IPS-NIHi7 (cell line): Measurements from ENCODE around the gene MIP.
"Not testable (repeated sequence)": the region's sequence is repeated elsewhere in the genome, so short reads cannot be mapped to it uniquely, and the experiment has no call there.

Experiments
- DNase-seq: peaks from one replicate; pipeline ENCODE4 v3.0.0; 2012; ENCODE audit warnings: mixed read lengths; ENCODE audit errors: extremely low spot score

MIP gene

DNA sequence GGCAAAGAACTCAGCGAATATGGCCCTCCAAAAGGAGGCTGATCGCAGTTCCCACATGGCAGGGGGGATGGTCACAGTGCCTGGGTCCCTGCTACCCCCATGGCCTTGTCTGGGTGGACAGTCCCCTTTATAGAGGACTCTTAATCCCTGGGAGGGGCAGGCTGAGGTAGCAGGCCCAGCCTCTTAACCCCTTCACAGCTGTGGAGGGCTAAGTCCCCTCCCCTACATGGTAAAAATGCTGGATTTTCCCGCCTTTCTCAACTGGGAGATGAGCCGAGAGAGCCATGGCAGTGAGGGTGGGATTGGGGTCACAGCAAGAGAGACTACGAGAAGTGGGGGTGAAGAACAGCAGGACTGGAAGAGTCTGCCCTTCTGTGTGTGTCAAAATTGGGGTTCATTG, at the start of gene MIP:
Gene MIP (minus strand): TSS at position 101 of the 400 bp plus-strand sequence. CDS start 44 bp downstream, at position 57.
- no peak for DNase-seq

GRCh38 chr12:56499879-56500278, 45.4 kb upstream of the MIP start:
- DNase-seq = not testable (repeated sequence)

GRCh38 chr12:56499452-56499851, 45.0 kb upstream of the MIP start:
- DNase-seq = not testable (repeated sequence)

GRCh38 chr12:56498126-56498902, 43.9 kb upstream of the MIP start:
- not testable (repeated sequence) for DNase-seq

- not testable (repeated sequence) for DNase-seq
These were observed 42.2 kb upstream of the MIP start for GRCh38 chr12:56496704-56497103.

DNA sequence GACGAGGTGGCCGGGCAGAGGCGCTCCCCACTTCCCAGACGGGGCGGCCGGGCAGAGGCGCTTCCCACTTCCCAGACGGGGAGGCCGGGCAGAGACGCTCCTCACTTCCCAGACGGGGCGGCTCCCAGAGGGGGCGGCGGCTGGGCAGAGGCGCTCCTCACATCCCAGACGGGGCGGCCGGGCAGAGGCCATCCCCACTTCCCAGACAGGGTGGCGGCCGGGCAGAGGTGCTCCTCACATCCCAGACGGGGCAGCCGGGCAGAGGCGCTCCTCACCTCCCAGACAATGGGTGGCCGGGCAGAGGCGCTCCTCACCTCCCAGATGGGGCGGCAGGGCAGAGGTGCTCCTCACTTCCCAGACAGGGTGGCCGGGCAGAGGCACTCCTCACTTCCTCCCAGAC, 40.0 kb upstream of the MIP start:
- not testable (repeated sequence) for DNase-seq

GRCh38 chr12:56494106-56494415, 39.6 kb upstream of the MIP start:
- not testable (repeated sequence) for DNase-seq

- DNase-seq = not testable (repeated sequence)
These were observed 39.1 kb upstream of the MIP start for GRCh38 chr12:56493409-56494105.

GRCh38 chr12:56490360-56490759, 35.9 kb upstream of the MIP start:
- DNase-seq = no peak

DNA sequence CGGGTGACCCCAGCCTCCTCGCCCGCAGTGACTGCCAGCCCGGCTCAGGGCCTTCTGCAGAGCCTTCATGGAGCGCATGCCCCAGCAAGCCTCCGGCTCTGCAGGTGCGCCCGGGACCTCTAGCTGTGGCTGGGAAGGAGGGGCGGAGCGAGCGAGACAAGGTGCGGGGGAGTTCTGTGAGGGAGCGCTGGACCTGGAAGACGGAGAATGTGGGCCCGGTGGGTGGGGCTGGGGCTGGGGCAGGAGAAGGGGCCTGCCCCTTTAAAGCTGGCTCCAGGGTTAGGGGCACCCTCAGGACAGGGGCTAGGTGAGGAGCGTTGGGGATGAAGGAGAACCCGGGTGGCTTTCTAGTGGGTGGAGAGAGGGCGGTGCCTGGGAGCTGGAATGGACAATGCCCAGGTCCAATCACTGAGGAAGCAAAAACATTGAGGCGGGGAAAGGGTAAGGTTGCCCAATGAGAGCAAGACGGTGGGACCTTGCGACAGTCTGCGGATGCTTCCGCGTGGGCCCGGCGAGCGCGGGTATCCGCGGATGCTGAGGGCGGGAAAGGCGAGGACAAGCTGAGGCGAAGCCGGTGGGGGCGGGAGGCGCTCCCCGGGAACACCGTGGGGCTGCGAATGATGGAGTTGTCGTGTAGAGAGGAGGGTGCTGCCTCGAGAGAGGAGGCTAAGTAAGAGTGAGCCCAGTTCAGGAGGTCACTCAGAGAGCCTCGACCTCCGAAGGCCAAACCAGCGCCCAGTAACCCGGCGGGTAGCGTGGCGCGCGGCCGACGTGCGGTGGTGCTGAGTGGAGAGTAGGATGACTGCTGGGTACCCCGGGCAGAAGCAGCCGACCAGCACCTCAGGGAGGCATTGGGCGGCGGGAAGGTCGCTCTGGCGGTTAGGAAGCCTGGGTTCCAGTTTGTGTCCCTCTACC, 33.8 kb upstream of the MIP start, which contains the start of gene GLS2:
Gene GLS2 (minus strand): TSS at position 121 of the 915 bp plus-strand sequence. CDS start 43 bp downstream, at position 78.
- DNase-seq = peak; percentile 88

DNA sequence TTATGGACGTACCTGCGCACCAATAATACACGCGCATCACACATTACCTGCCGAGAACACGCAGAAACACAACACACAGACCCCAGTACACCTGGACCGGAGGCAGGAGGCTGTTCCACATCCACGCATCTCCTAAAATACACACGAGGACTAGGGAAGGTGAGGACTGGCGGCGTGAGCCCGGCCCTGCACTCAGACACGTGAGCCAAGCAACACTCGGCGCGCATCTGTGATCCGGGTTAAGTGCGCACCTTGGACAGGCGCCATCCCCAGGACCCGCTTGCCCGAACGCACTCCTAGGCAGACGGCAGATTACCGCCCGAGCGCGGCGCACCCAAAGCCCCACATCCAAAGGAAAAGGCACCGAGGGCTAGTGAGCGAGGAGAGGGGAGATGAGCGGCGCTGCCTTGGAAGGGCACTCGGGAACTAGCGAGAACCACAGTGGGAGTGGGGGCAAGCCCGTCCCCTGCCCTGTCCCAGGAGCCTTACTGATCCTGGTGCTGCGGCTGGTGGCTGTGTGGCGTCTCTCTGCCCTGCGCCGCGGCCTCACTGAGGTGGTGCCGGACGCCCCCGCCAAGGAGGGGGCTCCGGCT, 33.1 kb upstream of the MIP start:
- DNase-seq = peak; percentile 56

- no peak for DNase-seq
These were observed 32.2 kb upstream of the MIP start for GRCh38 chr12:56486694-56487093.

GRCh38 chr12:56484566-56484965, 30.1 kb upstream of the MIP start:
- no peak for DNase-seq

DNA sequence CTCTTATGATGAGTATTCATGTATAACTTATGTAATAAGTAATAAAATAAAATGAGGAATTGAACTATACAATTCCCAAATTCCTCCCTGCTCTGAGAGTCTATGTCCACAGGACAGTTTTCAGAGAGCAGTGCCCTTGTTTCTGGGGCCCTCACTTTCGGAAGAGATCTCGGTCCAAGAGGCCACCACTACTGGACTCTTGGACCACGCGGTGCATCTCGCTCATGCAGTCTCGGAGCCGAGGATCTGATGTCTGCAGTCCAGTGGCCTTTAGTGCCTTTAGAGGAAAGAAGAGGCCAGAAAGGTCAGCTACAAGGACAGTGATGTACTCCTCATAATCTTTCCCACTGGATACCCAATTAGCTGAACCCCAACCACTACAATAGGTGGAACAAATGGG, 25.2 kb upstream of the MIP start:
- no peak for DNase-seq

DNA sequence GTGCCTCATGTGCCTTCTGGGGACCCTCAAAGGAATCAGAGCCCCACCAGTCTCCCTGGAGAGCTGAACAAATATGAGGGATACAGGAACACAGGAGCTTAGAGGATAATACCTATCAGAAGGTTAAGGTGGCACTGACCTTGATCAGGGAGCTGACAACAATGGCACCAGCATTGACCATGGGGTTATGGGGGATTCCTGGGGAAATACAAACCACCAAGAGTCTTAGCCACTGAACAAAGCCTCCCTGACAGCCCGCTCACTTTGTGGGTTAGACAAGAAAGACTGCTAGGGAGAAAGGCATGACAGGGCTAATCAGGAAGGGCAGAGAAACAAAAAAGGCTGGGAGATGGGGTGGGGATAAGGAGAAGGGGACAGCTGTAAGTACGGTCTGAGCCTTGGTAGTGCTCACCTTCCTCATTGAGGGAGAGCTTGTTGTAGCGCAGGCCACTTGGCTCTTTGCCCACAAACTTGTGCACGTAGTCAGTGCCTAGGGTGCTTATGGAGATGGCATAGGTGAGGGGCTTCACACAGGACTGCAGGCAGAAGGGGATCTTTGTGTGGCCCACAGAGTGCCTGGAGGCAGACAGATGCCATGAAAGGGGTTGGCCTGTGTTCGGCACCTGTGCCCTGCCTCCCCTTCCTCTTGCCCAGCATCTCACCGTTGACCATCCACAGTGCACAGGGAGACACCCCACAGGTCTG, 23.2 kb upstream of the MIP start:
- DNase-seq = no peak

GRCh38 chr12:56476972-56477432, 22.5 kb upstream of the MIP start:
- DNase-seq = no peak

- no peak for DNase-seq
These were observed 21.7 kb upstream of the MIP start for GRCh38 chr12:56476143-56476542.

GRCh38 chr12:56474389-56474788, 19.9 kb upstream of the MIP start:
- no peak for DNase-seq

GRCh38 chr12:56469007-56469930, 14.8 kb upstream of the MIP start:
- DNase-seq = no peak
